ENCODE data around the gene JAZF1.

- TF ChIP-seq CTCF (IDR thresholded peaks at IDR 0.05): no peak
- TF ChIP-seq EP300 (IDR thresholded peaks at IDR 0.05): no peak
Measured at GRCh38 chr7:28157831-28158416, 22.7 kb downstream of the JAZF1 start.
